Measurements from ENCODE around the gene ANKRD6. TPM values are rescaled to one million over a fixed set of nuclear protein-coding genes. Genes with fewer than 3 reads are reported as not detected.

The ANKRD6 gene
- total and polyA plus RNA-seq, 2 experiments from 2014 or later = 9.3 to 20.9 TPM

DNA sequence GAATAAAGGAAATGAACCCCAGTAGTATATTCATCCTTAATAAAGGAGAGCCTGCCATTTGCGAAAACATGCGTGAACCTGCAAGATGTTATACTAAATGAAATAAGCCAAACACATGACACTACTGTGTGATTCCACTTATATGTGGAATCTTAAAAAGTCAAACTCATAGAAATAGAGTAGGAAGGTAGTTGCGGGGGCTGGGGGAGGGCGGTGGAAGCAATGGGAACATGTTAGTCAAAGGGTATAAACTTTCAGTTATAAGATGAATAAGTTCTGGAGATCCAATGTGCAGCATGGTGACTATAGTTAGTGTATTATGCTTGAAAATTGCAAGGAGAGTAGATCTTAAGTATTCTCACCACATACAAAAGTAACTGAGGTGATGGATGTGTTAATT is 72.9 kb downstream of the ANKRD6 start:
- no peaks in the 10 kb centered on the region for H3K27me3 ChIP-seq
- no peaks in the 10 kb centered on the region for H3K79me2 ChIP-seq
- TF ChIP-seq EZH2 (IDR thresholded peaks at IDR 0.05; ENCODE audit: borderline replicate concordance) = no peak
- no peak for TF ChIP-seq EZH2phosphoT487 (IDR thresholded peaks at IDR 0.05; ENCODE audit: low read depth, severe bottlenecking, unreplicated experiment)
- TF ChIP-seq, protein P1, sequence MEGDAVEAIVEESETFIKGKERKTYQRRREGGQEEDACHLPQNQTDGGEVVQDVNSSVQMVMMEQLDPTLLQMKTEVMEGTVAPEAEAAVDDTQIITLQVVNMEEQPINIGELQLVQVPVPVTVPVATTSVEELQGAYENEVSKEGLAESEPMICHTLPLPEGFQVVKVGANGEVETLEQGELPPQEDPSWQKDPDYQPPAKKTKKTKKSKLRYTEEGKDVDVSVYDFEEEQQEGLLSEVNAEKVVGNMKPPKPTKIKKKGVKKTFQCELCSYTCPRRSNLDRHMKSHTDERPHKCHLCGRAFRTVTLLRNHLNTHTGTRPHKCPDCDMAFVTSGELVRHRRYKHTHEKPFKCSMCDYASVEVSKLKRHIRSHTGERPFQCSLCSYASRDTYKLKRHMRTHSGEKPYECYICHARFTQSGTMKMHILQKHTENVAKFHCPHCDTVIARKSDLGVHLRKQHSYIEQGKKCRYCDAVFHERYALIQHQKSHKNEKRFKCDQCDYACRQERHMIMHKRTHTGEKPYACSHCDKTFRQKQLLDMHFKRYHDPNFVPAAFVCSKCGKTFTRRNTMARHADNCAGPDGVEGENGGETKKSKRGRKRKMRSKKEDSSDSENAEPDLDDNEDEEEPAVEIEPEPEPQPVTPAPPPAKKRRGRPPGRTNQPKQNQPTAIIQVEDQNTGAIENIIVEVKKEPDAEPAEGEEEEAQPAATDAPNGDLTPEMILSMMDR (IDR thresholded peaks at IDR 0.05; ENCODE audit: poor library complexity) = no peak
- no peaks in the 10 kb centered on the region for H4K20me1 ChIP-seq (ENCODE audit: insufficient read depth, poor library complexity, severe bottlenecking)
- no peak for DNase-seq (ENCODE audit: low spot score)
- no peaks in the 10 kb centered on the region for H3K9me3 ChIP-seq (ENCODE audit: low read depth)
- no peaks in the 10 kb centered on the region for H3K9me2 ChIP-seq (replicated peaks; ENCODE audit: insufficient read depth)
- H3K4me2 ChIP-seq = no peak overlapping the region
- 98% methylated on average over 4 of the region's 4 CpGs for WGBS (ENCODE audit: low lambda C conversion rate, missing lambda C conversion rate)
- no peak overlapping the region for H2AFZ ChIP-seq
- H3K4me3 ChIP-seq = no peak overlapping the region
- peak overlapping the region; percentile 84 for H3K27ac ChIP-seq
- H3K4me1 ChIP-seq (ENCODE audit: insufficient read depth) = peaks cover 20% of the 10 kb centered on the region
- H3K36me3 ChIP-seq (replicated peaks; ENCODE audit: insufficient read depth, low read depth) = no peaks in the 10 kb centered on the region

- 58% methylated on average over 3 of the region's 3 CpGs for WGBS (ENCODE audit: low lambda C conversion rate, missing lambda C conversion rate)
- TF ChIP-seq EZH2phosphoT487 (IDR thresholded peaks at IDR 0.05; ENCODE audit: low read depth, severe bottlenecking, unreplicated experiment) (peak; percentile 54), EZH2 (IDR thresholded peaks at IDR 0.05; ENCODE audit: borderline replicate concordance) (no peak)
- TF ChIP-seq, protein P1 (IDR thresholded peaks at IDR 0.05; ENCODE audit: poor library complexity) = no peak
Observed at GRCh38 chr6:89506716-89507617, 74.0 kb downstream of the ANKRD6 start.

DNA sequence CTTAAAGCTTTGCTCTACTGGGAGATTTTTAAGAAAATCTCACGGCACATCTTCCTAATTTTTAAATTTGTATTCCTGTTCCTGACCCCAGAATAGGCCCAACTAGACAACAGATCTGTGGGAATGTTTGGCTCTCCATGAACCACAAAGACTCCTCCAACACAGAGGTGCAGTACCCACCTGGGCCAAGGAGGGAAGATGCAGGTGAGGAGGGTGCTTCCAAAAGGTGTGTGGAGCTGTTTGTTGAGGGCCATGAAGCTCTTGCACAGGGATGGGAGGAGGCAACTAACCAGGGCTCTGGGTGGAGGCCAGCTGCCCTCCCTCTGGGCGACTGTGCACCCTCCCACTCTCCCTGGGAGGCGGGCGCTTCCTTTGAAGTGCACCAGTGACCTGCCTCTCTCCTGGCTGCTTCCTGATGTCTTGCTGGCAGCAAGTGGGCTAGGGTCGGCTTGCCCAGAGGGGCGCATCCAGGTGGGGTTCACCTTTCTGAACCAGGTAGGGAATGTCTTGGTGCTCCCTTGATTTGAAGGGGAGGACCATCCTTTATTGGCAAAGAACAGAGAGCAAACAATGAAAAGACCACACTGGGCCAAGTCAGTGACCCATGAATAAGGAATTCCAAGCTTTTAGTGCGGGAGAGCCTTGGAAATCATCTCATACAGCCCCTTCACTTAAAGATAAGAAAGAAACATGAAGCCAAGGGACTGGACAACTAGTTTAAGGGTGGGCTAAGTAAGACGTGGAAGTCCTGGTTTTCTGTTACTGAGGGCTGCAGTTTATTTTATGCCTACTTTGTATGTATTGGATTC is 76.0 kb downstream of the ANKRD6 start:
- Histone ChIP-seq H4K20me1 (ENCODE audit: insufficient read depth, poor library complexity, severe bottlenecking) (no peaks in the 10 kb centered on the region), H3K4me2 (no peak overlapping the region)

More at GRCh38 chr6:89506716-89507617, 74.0 kb downstream of the ANKRD6 start:
- H3K4me2 ChIP-seq = no peak overlapping the region
- no peaks in the 10 kb centered on the region for H4K20me1 ChIP-seq (ENCODE audit: insufficient read depth, poor library complexity, severe bottlenecking)
- peak overlapping the region; percentile 13 for H3K27ac ChIP-seq
- H3K27me3 ChIP-seq = no peaks in the 10 kb centered on the region
- no peak overlapping the region for H2AFZ ChIP-seq
- peaks cover 17% of the 10 kb centered on the region for H3K4me1 ChIP-seq (ENCODE audit: insufficient read depth)
- no peak overlapping the region for H3K4me3 ChIP-seq
- no peaks in the 10 kb centered on the region for H3K9me3 ChIP-seq (ENCODE audit: low read depth)
- no peak for DNase-seq (ENCODE audit: low spot score)
- H3K36me3 ChIP-seq (replicated peaks; ENCODE audit: insufficient read depth, low read depth) = no peaks in the 10 kb centered on the region
- peaks cover 5% of the 10 kb centered on the region for H3K79me2 ChIP-seq
- H3K9me2 ChIP-seq (replicated peaks; ENCODE audit: insufficient read depth) = no peaks in the 10 kb centered on the region

More for the DNA sequence above, 76.0 kb downstream of the ANKRD6 start:
- H3K4me1 ChIP-seq (ENCODE audit: insufficient read depth) = peaks cover 14% of the 10 kb centered on the region
- H2AFZ ChIP-seq = no peak overlapping the region
- no peak for DNase-seq (ENCODE audit: low spot score)
- 87% methylated on average over 8 of the region's 8 CpGs for WGBS (ENCODE audit: low lambda C conversion rate, missing lambda C conversion rate)
- no peaks in the 10 kb centered on the region for H3K9me3 ChIP-seq (ENCODE audit: low read depth)
- H3K4me3 ChIP-seq = no peak overlapping the region
- H3K27me3 ChIP-seq = no peaks in the 10 kb centered on the region
- no peak for TF ChIP-seq EZH2phosphoT487 (IDR thresholded peaks at IDR 0.05; ENCODE audit: low read depth, severe bottlenecking, unreplicated experiment)
- no peak for TF ChIP-seq EZH2 (IDR thresholded peaks at IDR 0.05; ENCODE audit: borderline replicate concordance)
- TF ChIP-seq, protein P1 (IDR thresholded peaks at IDR 0.05; ENCODE audit: poor library complexity) = no peak
- H3K36me3 ChIP-seq (replicated peaks; ENCODE audit: insufficient read depth, low read depth) = no peaks in the 10 kb centered on the region
- H3K9me2 ChIP-seq (replicated peaks; ENCODE audit: insufficient read depth) = no peaks in the 10 kb centered on the region
- H3K79me2 ChIP-seq = peaks cover 5% of the 10 kb centered on the region
- no peak overlapping the region for H3K27ac ChIP-seq
